H54 (cell line): ENCODE results near the gene WDR5B.

ENCODE experiments used
- DNase-seq: peaks from one replicate; pipeline ENCODE4 v3.0.0; 2011; ENCODE audit warnings: low spot score, mixed read lengths; ENCODE audit not compliant: insufficient read length
- FAIRE-seq: peaks from 3 replicates; lab custom pipeline; 2011; peaks lifted over from hg19 to GRCh38; lab: Jason Lieb, UNC
- POLR2A ChIP-seq: IDR thresholded peaks from 2 replicates; pipeline ENCODE4 v1.6.1; 2011; ENCODE audit warnings: low read depth, mild to moderate bottlenecking, low read length

WDR5B gene

GRCh38 chr3:122395582-122395981, 20.3 kb downstream of the WDR5B start:
- TF ChIP-seq POLR2A: no peak
- no peak for DNase-seq
- FAIRE-seq: no peak

DNA sequence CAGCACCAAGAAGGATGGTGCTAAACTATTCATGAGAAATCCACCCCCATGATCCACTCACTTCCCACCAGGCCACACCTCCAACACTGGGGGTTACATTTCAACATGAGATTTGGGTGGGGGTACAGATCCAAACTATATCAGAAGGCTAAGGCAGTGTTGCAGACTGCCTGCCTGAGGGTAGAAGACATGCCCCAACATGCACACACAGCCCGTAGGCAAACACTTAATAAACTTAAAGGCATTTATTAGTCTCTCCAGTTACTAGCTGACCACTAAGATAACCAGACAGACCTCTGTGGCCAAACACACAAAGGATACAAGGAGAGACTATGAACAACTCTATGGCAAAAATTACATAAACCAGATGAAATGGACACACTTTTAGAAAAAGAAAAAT, 21.7 kb downstream of the WDR5B start:
- DNase-seq (no peak), FAIRE-seq (no peak)
- no peak for TF ChIP-seq POLR2A

DNA sequence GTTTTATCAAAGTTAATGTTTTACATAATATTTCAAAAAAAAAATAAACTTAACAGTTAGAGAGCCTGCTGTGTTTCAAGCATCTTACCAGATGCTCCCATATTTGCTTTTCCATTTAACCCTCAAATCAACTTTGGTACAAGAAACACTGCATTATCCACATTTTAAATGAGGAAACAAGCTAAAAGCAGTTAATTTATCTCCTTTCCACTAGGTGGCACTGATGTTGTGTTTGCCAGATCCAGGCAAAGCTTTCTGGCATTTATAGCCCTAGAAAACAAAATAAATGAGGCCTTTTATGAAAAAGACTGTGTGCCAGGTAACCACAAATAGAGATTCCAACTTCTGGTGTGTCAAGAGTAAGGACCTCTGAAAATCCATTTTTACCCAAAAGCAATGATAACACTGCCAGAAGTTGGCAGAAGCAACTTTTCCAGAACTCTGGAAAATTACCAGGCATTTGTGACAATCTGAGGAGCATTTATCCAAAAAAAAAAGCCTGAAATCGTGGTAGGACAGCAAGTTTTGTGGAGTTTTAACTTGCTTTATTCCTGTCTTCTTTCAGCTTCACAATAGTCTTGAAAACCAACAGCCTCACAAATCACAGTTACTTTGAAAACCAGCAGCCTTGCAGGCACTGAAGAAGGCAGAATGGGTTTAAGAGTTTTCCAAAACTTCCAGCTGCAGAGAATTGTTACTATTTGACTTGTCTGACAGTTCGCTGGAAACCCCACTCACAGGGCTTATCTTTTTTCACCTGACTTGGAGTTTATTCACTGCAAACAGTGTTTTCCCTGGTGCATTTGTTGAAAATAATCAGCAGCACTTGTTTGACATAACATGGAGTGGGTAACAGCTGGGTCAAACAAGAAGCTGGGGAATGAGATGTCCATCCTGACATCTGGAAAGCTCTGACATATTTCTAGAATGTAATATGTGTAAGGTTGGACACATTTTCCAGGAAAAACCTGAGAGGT, 22.7 kb downstream of the WDR5B start:
- no peak for TF ChIP-seq POLR2A
- FAIRE-seq (peak; percentile 90), DNase-seq (no peak)

DNA sequence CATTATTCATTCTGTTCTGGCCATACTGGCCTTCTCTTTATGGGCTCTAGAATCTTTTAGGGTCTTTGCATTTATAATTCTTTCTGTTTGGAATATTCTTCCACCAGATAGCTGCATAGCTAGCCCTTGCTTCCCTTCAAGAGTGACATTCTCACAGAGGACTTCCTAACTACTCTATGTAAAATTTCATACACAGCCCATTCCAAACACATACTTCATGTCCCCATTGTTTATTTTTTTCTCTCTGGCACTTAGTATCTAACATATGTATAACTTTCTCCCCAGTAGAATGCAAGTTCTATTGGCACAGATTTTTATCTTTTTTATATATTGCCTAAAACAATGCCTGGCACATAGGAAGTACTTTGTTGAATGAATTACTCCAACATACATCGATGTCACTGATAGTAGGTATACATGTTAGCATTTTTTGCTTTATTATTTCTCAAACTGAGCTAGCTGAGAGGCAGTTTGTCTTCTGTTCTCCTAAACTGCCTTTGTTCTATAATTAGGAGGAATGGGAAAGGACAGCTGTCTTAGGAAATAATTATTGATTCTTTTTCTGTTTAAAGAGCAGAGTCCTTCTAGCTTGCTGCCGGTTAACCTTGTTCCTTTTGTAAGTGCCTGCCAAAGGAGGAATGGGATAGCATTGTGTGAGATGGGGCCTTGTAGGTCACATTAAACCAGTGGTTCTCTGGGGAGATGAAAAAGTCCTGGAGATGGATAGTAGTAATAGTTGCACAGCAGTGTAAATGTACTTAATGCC, 24.0 kb downstream of the WDR5B start:
- FAIRE-seq (no peak), DNase-seq (no peak)
- TF ChIP-seq POLR2A: no peak

DNA sequence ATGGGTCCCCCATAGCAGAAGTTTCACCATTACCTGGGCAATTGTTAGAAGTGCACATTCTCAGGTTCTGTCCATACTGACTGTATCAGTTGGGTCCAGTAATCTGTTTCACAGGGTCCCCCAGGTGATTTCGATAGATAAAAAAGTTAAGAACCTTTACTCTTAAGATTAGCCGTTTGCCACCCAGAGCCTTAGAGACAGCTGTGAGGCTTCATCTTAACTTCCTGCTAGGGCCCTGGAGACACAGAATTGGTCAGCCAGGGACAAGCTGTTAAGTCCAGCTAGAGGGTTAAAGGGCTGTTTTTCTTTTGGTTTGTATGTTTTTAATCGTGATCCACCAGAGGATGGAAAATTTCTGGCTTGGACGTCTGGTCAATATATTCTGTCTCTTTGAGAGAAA, 25.2 kb downstream of the WDR5B start:
- no peak for TF ChIP-seq POLR2A
- no peak for DNase-seq
- FAIRE-seq: no peak

DNA sequence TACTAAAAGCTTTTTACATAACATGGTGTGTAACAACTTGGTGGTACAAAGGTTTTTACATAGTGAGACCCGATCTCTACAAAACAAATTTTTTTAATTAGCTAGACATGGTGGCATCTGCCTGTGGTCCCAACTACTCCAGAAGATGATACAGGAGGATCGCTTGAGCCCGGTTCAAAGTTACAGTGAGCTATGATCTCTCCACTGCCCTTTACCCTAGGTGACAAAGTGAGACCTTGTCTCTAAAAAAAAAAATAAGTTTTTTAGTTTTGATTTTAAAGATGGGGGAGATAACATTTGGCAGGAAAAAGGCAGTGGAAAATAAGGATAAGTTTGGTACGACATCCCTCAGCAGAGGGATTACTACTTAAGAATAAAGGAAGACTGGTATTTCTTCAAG, 26.0 kb downstream of the WDR5B start:
- FAIRE-seq (no peak), DNase-seq (no peak)
- no peak for TF ChIP-seq POLR2A

GRCh38 chr3:122389197-122389596, 26.7 kb downstream of the WDR5B start:
- FAIRE-seq (no peak), DNase-seq (no peak)
- no peak for TF ChIP-seq POLR2A

- DNase-seq (no peak), FAIRE-seq (no peak)
- TF ChIP-seq POLR2A: no peak
Measured at GRCh38 chr3:122387709-122388108, 28.2 kb downstream of the WDR5B start.

- DNase-seq: peak; percentile 80
- TF ChIP-seq POLR2A: peak; percentile 80
- peak; percentile 91 for FAIRE-seq
Measured at GRCh38 chr3:122383771-122384697, 31.8 kb downstream of the WDR5B start, which contains the start of gene FAM162A. Gene FAM162A (plus strand): TSS chr3:122384182. CDS start chr3:122384266, 84 bp downstream.

DNA sequence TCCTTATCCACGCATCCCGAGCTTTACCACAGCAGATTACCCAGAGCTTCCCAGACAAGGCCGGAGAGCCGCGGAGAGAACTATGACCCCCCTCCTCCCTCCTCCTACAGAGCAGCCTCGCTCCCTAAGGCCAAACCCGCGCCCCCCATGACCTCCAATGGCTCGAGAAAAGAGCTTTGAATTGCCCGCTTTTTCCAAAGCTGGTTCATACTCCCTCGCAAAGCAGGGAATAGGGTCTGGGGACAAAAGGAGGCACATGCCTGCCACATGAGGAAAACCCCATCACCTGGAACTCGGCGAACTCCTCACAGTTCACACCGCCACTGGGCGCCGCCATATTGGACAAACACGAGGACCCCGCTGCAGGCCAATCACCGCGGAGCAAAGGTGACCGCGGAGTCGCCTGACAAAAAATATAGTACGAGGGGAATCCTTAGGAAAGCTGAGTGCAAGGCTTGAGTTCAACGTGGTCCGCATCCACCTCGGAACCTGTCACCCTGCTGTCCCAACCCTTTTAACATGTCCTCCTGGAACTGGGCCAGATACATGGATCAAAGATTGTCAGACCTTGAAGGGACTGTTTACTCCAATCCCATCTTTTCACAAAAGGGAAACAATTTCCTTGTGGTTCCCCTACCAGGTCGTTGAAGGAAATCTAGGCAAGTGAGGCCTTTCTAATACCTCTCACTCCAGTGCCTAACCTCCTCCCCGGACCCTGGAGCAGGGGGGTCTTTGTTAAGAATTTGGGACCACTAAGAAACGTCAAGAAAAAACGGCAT, 32.8 kb downstream of the WDR5B start, which contains the start of gene MIX23:
MIX23 (minus strand) TSS at position 344 of the 779 bp plus-strand sequence; CDS start at position 337, 7 bp downstream.
- TF ChIP-seq POLR2A: peak; percentile 60
- peak; percentile 88 for FAIRE-seq
- DNase-seq: peak; percentile 69

- FAIRE-seq: no peak
- TF ChIP-seq POLR2A: no peak
- no peak for DNase-seq
Measured at GRCh38 chr3:122377975-122378374, 37.9 kb downstream of the WDR5B start.

GRCh38 chr3:122374034-122374433, 41.8 kb downstream of the WDR5B start:
- TF ChIP-seq POLR2A: no peak
- FAIRE-seq: no peak
- no peak for DNase-seq

DNA sequence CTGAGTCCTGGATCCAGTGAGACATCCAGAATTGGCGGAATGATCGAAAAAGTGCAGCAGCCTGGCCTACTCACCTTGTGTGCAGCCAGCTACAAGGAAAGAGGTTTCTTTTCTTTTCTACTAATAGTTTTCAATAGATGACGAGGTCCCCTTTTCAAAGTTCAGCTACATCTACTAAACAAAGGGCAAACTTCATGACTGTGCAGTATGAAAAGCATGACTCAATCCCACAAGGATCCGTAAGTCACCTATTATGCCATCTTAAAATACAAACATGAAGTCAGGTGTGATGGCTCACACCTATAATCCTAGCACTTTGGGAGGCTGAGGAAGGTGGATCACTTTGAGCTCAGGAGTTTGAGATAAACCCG, 49.5 kb downstream of the WDR5B start:
- no peak for TF ChIP-seq POLR2A
- no peak for DNase-seq
- FAIRE-seq: peak; percentile 53

DNA sequence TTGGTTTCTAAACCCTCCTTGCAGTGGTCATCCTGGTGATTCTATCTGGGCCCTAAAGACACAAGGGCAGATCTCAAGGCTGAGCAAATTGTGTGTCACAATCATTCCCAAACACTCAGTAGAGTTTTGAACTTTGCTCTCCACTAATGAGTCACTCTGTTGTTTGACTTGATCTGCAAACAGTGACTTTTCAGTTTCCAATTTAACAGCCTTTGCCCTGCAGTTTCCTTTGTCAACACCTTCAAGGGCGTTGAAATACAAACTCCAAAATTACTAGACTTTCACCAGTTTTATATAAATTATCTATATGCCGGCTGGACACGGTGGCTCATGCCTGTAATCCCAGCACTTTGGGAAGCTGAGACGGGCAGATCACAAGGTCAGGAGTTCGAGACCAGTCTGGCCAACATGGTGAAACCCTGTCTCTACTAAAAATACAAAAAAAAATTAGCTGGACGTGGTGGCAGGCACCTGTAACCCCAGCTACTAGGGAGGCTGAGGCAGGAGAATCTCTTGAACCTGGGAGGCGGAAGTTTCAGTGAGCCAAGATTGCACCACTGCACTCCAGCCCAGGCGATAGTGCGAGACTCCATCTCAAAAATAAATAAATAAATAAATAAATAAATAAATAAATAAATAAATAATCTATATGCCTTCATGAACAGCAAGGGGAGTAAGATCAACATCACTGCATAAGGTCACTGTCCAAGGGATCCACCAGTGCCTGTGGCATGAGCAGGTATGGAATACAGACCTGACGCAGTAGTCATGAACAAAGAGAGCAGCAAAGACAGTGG, 50.1 kb downstream of the WDR5B start:
- DNase-seq: peak; percentile 28

More for the DNA sequence above, 50.1 kb downstream of the WDR5B start:
- FAIRE-seq: peak; percentile 95
